Tibial nerve (tissue), 4 donors: ENCODE results near the gene DENND2D.

Source experiments
- EP300 ChIP-seq, 2 donors: sonication (generic); formaldehyde crosslinking; IDR thresholded peaks; one replicate each; pipeline ENCODE4 v1.6.1; 2017; ENCODE audit warnings: antibody characterized with exemption in 2 of 2, mild to moderate bottlenecking in 1 of 2
- POLR2A ChIP-seq, 2 donors: fragments of 450-650 bp; IDR thresholded peaks; one replicate each; pipeline ENCODE4 v1.6.1; 2017; ENCODE audit warnings: antibody characterized with exemption in 2 of 2, mild to moderate bottlenecking in 2 of 2, moderate library complexity in 2 of 2
- TF ChIP-seq, protein P1 (sequence below), 5 experiments: fragments of 200-600 bp in 3 of 5; fragments of 450-650 bp in 2 of 5; sonication (generic) in 3 of 5; IDR thresholded peaks; one replicate each; pipeline ENCODE4 v1.5.1; 2016 to 2019; ENCODE audit warnings: antibody characterized with exemption in 5 of 5, mild to moderate bottlenecking in 3 of 5, moderate library complexity in 2 of 5

GRCh38 chr1:111213412-111213811 is 13.0 kb upstream of the DENND2D start:
- TF ChIP-seq, protein P1, sequence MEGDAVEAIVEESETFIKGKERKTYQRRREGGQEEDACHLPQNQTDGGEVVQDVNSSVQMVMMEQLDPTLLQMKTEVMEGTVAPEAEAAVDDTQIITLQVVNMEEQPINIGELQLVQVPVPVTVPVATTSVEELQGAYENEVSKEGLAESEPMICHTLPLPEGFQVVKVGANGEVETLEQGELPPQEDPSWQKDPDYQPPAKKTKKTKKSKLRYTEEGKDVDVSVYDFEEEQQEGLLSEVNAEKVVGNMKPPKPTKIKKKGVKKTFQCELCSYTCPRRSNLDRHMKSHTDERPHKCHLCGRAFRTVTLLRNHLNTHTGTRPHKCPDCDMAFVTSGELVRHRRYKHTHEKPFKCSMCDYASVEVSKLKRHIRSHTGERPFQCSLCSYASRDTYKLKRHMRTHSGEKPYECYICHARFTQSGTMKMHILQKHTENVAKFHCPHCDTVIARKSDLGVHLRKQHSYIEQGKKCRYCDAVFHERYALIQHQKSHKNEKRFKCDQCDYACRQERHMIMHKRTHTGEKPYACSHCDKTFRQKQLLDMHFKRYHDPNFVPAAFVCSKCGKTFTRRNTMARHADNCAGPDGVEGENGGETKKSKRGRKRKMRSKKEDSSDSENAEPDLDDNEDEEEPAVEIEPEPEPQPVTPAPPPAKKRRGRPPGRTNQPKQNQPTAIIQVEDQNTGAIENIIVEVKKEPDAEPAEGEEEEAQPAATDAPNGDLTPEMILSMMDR (IDR thresholded peaks at IDR 0.05), result no peak
- TF ChIP-seq POLR2A (IDR thresholded peaks at IDR 0.05), result no peak
- no peak for TF ChIP-seq EP300 (IDR thresholded peaks at IDR 0.05)
